OCI-LY7 (cell line): ENCODE results near the gene CHM. TPM values are rescaled to one million over a fixed set of nuclear protein-coding genes. Genes with fewer than 3 reads are reported as not detected.

Source experiments
- BruUV-seq: library from RNA; stranded (reverse); fragments of 400-500 nt; replicated peaks from 2 replicates; lab custom pipeline; 2021; lab: Mats Ljungman, UMichigan
- CTCF ChIA-PET: fragments of 300-600 bp; sonication (Branson Sonifier 250); formaldehyde crosslinking; loops from one replicate; lab custom pipeline; 2022; ENCODE audit warnings: antibody characterized with exemption; ENCODE audit not compliant: unreplicated experiment; lab: Charles Lee
- POLR2A ChIA-PET: fragments of 300-600 bp; sonication (Branson Sonifier 250); formaldehyde crosslinking; loops from one replicate; lab custom pipeline; 2022; ENCODE audit warnings: antibody characterized with exemption; lab: Charles Lee
- DNase-seq: peaks from one replicate; pipeline ENCODE4 v3.0.0-alpha.2; 2015; ENCODE audit warnings: low spot score
- H2AFZ ChIP-seq: fragments of 200-600 bp; sonication (generic), shearing (Covaris generic); 2 replicates; pipeline ENCODE4 v1.6.1; 2014; ENCODE audit warnings: mild to moderate bottlenecking, antibody characterized with exemption, low read length, moderate library complexity
- H3K27ac ChIP-seq: fragments of 200-600 bp; sonication (generic); 2 replicates; pipeline ENCODE4 v1.5.1; 2014; ENCODE audit warnings: mixed run types, low read depth, mild to moderate bottlenecking, moderate library complexity, low read length, inconsistent platforms; ENCODE audit not compliant: poor library complexity, severe bottlenecking
- H3K36me3 ChIP-seq: fragments of 200-600 bp; sonication (generic); 2 replicates; pipeline ENCODE4 v1.6.1; 2014; ENCODE audit warnings: mild to moderate bottlenecking, antibody characterized with exemption, low read length, moderate library complexity, mixed read lengths; ENCODE audit not compliant: insufficient read depth
- H3K4me1 ChIP-seq: fragments of 200-600 bp; sonication (generic); 2 replicates; pipeline ENCODE4 v1.5.1; 2014; ENCODE audit warnings: mild to moderate bottlenecking, low read length; ENCODE audit not compliant: insufficient read depth, poor library complexity, severe bottlenecking
- H3K4me2 ChIP-seq: fragments of 200-600 bp; sonication (generic); 2 replicates; pipeline ENCODE4 v1.6.1; 2014; ENCODE audit warnings: mild to moderate bottlenecking, low read length
- H3K4me3 ChIP-seq: fragments of 200-600 bp; sonication (generic); 2 replicates; pipeline ENCODE4 v1.5.1; 2014; ENCODE audit warnings: mild to moderate bottlenecking, low read depth, low read length; ENCODE audit not compliant: poor library complexity, severe bottlenecking
- H3K79me2 ChIP-seq: fragments of 200-600 bp; sonication (generic); 2 replicates; pipeline ENCODE4 v1.6.1; 2016; ENCODE audit warnings: low read depth, mild to moderate bottlenecking, low read length, moderate library complexity, mixed read lengths; ENCODE audit not compliant: insufficient read depth
- H3K9me2 ChIP-seq: fragments of 200-600 bp; sonication (generic); 2 replicates; pipeline ENCODE4 v1.6.1; 2016; ENCODE audit warnings: mild to moderate bottlenecking, low read length, mixed read lengths; ENCODE audit not compliant: insufficient read depth
- H3K9me3 ChIP-seq: fragments of 200-600 bp; sonication (generic); 2 replicates; pipeline ENCODE4 v1.6.1; 2014; ENCODE audit warnings: mild to moderate bottlenecking, mixed run types, low read length, mixed read lengths
- H4K20me1 ChIP-seq: fragments of 200-600 bp; sonication (generic); 2 replicates; pipeline ENCODE4 v1.6.1; 2014; ENCODE audit warnings: mild to moderate bottlenecking, antibody characterized with exemption, low read length, moderate library complexity, mixed read lengths; ENCODE audit not compliant: insufficient read depth
- EZH2phosphoT487 ChIP-seq: fragments of 200-600 bp; sonication (generic); IDR thresholded peaks from 2 replicates; pipeline ENCODE4 v1.6.1; 2018; ENCODE audit warnings: low read depth, borderline replicate concordance, mild to moderate bottlenecking, mixed run types, antibody characterized with exemption, low read length, moderate library complexity, mixed read lengths
- intact Hi-C: fragments of 100-400 bp; cut with micrococcal nuclease; formaldehyde crosslinking; loops from one replicate; pipeline ENCODE4 v1.10.0; 2022; ENCODE audit not compliant: unreplicated experiment
- microRNA-seq: library from miRNA; unstranded; fragments of <30 nt; microRNA quantifications from one replicate; pipeline ENCODE4 v1.2.0, GENCODE V29; 2022; ENCODE audit warnings: borderline replicate concordance
- small RNA-seq: library from RNA; depleted of rRNA; stranded (forward); fragments of <200 nt; gene quantifications from one replicate; pipeline ENCODE3, GENCODE V24; 2014
- total RNA-seq, 2 experiments: library from RNA; depleted of rRNA in 1 of 2; stranded (reverse); fragments of >200 nt in 1 of 2; shearing (Covaris generic) in 1 of 2; gene quantifications; 2 replicates each; pipeline ENCODE4 v1.2.3, GENCODE V29; 2014 to 2022

The CHM gene
- total RNA-seq, 2 experiments from 2014 or later = 4.8 to 15.7 TPM

DNA sequence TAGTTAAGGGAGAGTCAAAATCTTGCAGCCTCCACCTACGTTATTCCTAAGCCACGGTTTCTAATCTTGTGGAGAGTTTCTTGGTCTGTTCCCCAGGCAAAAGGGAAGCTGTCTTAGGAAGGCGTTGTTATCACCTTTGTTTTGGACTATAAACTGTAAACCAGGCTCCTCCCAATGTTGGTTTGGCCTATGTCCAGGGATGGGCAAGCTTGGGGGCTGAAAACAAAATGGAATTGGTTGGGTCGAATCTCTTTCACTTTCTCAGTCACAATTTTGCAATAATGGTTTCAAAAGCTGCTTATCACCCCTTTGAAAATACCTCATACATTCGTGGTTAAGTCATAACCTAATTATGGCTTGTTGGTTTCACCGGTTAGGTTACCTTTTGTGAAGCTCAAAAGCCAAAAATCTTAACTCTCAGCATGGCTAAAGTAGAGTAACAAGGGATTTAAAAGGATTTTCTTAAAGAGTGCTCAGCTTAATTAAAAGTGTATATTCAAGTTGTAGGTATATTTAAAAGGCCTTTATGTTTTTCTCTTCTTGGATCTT lies 232.1 kb downstream of the CHM start:
- POLR2A ChIA-PET = no interaction called here
- Histone ChIP-seq H3K27ac (no peak overlapping the region), H3K9me3 (no peaks in the 10 kb centered on the region), H3K4me3 (no peak overlapping the region), H3K9me2 (no peaks in the 10 kb centered on the region), H3K4me1 (no peaks in the 10 kb centered on the region), H4K20me1 (no peaks in the 10 kb centered on the region), H3K79me2 (no peaks in the 10 kb centered on the region), H3K4me2 (no peak overlapping the region), H3K36me3 (no peaks in the 10 kb centered on the region), H2AFZ (no peak overlapping the region)
- DNase-seq = no peak
- CTCF ChIA-PET = no interaction called here
- BruUV-seq = no TSS peak
- no peak for TF ChIP-seq EZH2phosphoT487
- intact Hi-C loops = no loop called here

Small RNA genes within 50 kb of the gene (microRNA-seq; reads per million reads assigned to microRNA genes)
- gene MIR1321 (not detected), gene MIR361 (5,472 reads per million, percentile 91 among the genes with 10 or more reads in this experiment)

Small RNA genes within 50 kb of the gene (small RNA-seq; reads per million reads assigned to genes)
- gene AL022401.1 = not detected
- gene MIR361 = 2.4 reads per million, percentile 81 among the genes with 10 or more reads in this experiment
- not detected for gene NDUFA5P7
- gene RF00019 = not detected

Other genes with a start within 250 kb of the CHM start
- not detected in 2 replicates for gene DACH2, start 100.9 kb upstream of the CHM start, total RNA-seq (2014; rRNA removed; shearing (Covaris generic))
- gene DACH2, start 100.9 kb upstream of the CHM start, total RNA-seq (2022) = not detected in 2 replicates